ENCODE measurements around the gene PEX14.

Gene PEX14

DNA sequence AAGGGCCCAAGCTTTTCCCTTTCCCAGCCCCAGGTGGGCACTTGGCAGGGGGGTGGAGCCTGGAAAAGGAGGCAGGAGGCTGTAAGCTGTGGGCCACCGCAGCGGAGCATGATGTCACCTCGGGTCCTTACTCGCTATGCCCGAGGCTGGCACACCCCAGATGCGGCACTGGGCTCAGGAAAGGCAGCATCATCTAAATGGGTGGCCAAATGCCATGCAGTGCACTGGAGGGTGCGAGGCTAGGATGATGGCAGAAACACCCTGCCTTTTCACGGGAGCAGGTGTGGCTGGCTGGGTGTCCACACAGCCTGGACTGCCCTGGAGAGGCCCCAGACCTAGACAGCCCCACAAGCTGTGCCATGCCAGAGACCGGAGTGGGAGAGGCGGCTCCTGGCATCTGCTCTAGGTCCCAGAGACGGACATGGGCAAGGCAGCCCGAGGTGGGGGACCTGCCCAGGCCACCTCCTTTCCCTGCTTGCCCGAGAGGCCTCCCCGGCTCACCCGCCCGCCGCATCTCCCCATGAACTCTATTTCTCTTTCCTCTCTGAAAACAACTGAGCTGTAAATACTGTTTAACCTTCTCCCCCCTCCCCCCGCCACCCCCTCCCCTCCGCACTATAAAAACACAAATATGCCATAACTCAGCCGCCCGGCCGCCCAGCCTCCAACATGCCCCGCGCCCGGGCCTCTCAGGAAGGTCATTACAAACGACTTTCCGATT is 197.0 kb downstream of the PEX14 start:
- no peak for DNase-seq

- no peak for DNase-seq
Measured at GRCh38 chr1:10672343-10673050, 197.7 kb downstream of the PEX14 start.

DNA sequence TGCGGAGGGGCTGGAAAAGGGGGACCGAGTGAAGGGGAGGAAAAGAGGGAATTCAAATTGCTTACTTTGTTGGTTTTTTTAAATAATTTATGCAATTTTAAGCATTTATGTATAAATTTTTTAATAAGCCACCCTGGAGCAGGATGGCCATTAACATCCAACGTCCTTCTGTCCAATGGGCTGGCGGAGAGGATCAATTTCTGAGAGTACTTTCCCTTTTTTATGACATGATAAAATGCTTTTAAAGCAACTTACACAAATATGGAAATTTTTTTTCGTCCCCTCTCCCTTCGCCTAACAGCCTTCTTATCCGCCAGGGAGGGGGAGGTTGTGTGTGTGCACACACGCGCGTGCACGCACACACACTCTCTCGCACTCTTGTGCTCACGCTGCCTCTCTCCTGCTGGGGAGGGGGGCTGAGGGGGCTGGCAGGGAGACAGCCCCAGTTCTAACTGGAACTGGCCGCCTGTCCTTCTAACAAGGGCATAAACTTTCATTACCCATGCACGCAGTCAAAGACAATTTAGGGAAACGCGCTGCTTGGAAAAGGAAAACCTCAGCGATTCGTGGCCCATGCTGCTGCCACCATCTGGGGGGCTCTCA is 198.5 kb downstream of the PEX14 start:
- DNase-seq, result no peak

- no peak for DNase-seq
Measured at GRCh38 chr1:10674222-10674621, 199.5 kb downstream of the PEX14 start.

DNA sequence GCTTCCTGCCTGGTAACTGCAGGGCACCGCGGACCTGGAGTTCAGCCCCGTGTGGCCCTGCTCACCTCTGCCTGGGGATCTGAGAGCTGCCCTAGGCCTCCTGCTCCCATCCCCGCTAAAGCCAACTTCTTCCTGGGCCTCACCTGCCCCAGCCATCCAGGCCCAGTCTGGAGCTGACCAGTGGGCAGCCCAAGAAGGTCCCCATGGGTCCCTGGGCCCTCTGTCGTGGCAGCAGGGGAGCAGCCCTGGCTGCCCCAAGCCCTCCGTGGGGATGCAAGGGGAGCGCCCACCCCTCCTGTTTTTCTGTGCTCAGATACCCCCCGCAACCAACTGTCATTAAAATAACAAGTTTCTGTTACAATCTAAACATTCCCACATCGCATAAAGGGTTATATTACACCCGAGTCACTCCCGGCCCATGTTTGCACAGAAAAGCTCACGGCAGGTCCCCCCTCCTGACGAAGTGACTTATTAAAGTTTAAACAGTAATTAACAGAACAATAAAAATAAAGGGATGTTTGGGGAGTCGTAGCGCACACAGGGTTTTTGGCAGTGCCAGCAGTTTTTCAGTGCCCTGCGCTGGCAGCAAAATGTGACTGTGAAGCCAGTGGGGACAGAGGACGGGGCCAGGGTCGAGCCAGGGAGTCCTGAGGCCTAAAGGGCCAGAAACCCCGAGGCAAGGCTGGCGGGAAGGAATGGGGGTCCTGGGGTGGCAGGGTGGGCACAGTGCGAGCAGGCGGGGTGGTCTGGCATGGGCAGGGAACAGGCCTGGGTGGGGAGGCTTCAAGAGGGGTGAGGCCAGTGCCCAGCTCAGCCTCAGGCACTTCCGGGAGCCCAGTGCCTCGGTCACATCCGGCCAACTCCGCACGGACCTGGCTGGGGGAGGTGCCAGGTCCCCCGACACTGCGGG is 200.2 kb downstream of the PEX14 start:
- no peak for DNase-seq

DNA sequence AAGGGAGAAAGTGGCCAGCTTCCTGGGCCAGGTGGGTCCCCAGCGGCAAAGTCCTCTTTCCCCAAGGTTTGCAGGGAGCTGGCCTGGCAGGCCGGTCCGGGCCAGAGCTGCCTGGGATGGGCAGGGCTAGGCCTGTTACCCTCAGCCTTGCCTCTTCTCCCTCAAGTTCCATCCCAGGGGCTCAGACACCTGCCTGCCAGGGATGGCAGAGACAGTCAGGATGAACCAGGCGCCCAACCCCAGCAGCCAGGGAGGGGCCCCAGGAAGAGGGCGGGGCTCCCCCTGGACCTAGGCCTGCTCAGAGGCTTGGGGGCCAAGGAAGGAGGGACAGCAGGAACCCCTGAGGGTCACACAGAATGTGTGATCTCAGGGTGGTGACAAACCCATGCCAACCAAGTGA is 201.1 kb downstream of the PEX14 start:
- DNase-seq, result no peak

DNA sequence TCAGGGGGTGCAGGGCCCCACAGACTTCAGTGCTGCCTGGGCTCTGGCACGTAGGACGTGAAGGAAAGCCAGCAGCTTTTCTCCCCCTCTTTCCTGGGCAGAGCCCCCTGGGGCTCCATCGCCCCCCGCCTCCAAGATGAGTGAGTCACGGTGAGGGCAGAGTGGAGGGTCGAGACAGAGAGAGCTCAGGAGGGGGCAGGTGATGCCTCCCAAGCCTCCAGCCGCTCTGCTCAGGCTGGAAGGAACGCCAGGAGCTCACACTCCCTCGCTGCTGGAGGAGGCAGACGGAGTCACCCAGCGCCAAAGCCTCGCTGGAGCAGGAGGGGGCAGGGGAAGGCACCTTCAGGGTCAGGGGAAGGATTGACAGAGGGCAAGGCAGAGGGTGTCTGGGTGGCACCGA is 202.2 kb downstream of the PEX14 start:
- no peak for DNase-seq

DNA sequence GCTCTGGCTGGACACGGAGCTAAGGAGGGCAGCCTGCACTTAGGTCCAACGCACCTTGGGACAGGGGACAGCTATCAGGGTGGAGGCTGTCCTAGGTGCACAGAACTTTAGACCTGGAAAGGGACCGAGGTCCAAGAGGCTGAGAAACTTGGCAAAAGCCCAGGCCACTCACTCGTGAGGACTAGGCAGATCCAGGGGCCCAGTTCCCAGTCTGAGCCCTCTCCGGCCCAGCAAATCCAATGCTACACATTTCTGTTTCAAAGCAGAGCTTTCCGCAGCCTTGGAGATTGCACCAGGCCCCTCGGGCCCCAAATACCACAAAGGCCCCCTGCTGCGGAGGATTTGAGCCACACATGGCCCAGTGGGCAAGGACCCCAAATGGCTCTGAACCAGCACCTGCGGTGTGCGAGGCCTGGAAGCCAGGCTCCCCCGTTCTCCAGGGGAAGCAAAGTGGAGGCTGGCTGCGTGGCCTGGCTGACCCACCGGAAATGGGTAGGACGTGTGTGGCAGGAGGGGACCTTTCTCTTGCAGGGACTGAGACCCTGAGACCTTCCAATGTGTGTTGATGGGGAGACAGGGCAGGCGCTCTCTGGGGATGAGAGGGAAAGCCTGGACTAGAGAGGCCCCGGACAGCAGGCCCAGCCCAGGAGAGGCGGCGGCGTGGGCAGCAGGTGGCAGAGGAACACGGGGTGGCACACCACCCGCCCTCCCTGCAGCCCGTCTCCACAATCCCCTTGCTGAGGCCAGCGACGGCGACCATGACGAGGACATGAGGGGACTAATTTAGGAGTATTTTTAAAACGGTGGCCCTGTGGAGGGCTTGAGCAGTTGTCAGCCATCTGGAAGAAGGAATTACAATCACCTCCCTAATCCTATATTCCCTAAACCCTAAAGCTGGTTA is 203.0 kb downstream of the PEX14 start:
- no peak for DNase-seq

GRCh38 chr1:10678402-10678801 is 203.7 kb downstream of the PEX14 start:
- no peak for DNase-seq

- DNase-seq, result no peak
Measured at GRCh38 chr1:10678852-10679251, 204.1 kb downstream of the PEX14 start.

- DNase-seq, result no peak
Measured at GRCh38 chr1:10679496-10680220, 204.9 kb downstream of the PEX14 start.
